ENCODE measurements around the gene ASMTL.
A peak's percentile ranks its signal among the peaks of the same experiment; 100 is the strongest.
"Not testable (repeated sequence)": the region's sequence is repeated elsewhere in the genome, so short reads cannot be mapped to it uniquely, and the experiment has no call there.

ASMTL gene

DNA sequence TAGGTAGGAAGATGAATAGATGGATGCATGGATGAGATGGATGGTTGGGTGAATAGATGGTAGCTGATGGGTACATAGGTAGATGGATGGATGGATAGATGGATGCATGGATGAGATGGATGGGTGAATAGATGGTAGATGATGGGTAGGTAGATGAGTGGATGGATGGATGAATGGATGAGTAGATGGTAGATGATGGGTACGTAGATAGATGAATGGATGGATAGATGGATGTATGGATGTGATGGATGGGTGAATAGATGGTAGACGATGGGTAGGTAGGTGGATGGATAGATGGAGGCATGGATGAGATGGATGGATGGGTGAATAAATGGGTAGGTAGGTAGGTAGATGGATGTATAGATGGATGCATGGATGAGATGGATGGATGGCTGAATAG lies 46.9 kb downstream of the ASMTL start:
- DNase-seq (ENCODE audit: low read depth in 2 of 2): not testable (repeated sequence)

- DNase-seq (ENCODE audit: low read depth in 2 of 2): not testable (repeated sequence)
These were observed 48.8 kb downstream of the ASMTL start for GRCh38 chrX:1403867-1404266.

- no peak for DNase-seq (ENCODE audit: low read depth in 2 of 2)
These were observed 49.5 kb downstream of the ASMTL start for GRCh38 chrX:1403228-1403627.

DNA sequence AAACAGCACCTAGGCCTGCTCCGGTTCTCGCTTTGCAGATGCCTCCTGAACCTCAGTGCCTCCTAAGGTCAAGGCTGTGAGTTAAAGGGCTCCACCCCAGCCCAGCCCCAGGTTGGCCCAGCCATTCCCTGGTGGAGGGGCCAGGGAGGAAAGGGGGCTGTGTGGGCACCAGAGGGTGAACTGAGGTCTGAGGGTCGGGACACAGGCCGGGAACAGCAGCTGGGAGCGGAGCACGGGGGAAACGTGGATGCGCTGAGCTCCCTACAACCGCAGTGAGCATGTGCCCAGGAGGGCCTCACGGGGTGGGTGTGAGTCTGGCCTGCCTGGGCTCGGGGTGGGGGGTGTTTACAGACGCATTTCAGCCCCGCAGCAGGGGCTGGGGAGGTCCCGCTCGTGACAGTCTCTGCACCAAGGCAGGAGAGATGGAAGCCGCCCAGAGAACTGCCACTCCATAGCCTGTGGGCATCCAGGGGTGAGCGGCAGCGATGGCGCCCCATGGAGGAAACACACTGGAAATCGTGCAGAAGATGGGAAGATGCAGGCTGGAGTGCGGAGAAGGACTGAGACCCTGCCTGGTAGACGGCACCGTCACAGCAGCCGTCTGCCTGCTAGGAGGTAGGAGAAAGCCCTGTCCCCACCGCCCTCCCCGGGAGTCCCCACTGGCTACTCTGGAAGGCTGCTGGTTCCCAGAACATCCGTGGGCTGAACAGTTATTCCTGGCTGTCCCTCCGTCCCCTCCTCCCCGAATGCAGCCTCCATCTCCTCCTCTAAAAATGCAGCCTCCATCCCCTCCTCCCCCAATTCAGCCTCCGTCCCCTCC lies 50.9 kb downstream of the ASMTL start:
- DNase-seq (ENCODE audit: low read depth in 2 of 2): no peak

GRCh38 chrX:1400742-1401471 lies 51.8 kb downstream of the ASMTL start:
- DNase-seq (ENCODE audit: low read depth in 2 of 2): no peak

DNA sequence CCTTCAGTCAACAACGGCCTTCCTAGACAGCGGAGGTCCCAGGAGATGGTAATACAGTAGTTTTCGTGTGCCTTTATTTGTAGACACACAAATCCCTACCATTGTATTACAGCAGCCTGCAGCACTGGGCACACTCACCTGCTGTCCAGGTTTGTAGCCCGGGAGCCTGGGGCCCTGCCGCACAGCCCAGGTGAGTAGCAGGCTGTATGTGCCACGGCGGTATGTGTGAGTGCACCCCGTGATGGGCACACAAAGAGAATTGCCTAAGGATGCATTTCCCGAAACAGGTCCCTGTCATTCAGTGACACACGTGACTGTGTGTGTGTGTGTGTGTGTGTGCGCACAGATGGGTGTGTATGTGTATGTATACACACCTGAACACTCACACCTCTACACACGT lies 52.7 kb downstream of the ASMTL start:
- DNase-seq (ENCODE audit: low read depth in 2 of 2): no peak

DNA sequence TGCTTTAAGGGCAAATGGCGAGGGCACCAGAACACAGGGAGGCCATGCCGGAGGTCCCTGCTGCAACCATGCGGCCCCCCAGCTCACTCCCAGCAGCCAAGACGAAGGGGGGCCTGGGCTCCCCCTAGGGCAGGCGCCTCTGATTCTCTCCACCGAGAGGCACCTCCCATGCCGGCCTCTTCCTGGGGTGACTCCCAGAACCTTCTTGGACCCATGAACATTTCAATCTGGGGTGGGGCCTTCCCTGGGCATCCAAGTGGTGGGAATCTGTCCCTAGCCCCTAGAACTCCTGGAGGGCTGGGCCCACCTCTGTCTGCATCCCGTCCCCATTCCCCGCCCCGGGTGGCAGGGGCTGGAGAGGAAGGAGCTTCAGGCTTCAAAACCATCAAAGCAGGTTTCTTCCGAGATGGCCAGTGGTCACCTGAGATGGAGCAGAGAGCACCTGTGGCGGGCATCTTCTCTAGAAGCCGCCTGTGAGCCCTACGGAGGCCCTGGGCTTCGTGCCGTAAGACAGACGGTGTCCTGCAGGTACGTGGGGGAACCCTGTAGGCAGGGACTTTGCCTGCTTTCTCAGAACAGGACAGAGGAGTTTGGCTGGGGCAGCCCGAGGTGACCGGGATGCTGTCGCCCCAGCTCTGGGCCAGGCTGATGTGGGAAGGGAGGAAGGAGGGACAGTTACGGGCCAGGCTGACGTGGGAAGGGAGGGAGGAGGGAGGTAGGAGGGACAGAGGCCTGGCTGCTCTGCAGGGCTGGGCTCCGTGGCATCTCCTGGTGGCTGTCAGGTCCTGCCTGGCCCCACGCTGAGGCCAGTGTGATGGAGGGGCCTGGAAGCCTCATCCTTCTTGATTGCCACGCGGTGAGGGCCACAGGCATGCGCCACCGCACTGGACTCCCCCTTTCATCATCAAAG lies 54.0 kb downstream of the ASMTL start:
- DNase-seq (ENCODE audit: low read depth in 2 of 2): no peak

DNA sequence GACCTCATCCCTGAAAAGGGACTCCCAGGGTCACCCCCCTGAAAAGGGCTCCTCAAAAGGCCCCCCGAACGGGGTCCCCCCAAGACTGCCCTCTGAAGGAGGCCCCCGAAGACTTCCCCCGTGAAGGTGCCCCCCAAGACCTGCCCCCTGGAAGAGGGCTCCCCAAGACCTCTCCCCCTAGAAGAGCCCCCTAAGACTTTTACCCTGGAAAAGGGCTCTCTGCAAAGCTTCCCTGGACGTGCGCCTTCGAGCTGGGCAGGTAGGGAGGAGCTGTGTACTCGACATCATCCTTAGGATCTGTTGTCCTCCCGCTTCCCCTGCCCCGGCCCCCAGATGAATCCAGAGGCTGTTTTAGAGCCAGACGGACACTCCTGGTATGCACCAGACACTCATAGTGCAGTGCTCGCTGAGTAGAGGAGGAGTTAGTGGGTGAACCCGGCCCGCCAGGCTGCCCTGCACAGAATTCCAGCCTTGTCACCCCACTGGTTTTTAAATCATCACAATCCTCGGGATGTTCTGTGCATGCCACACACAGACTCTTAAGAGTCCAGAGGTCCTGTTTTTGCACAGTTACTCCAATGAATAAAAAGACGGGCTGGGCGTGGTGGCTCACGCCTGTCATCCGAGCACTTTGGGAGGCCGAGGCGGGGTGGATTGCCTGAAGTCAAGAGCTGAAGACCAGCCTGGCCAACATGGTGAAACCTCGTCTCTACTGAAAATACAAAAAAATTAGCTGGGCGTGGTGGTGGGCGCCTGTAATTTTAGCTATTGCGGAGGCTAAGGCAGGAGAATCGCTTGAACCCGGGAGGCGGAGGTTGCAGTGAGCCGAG lies 55.1 kb downstream of the ASMTL start:
- DNase-seq (ENCODE audit: low read depth in 2 of 2): no peak

DNA sequence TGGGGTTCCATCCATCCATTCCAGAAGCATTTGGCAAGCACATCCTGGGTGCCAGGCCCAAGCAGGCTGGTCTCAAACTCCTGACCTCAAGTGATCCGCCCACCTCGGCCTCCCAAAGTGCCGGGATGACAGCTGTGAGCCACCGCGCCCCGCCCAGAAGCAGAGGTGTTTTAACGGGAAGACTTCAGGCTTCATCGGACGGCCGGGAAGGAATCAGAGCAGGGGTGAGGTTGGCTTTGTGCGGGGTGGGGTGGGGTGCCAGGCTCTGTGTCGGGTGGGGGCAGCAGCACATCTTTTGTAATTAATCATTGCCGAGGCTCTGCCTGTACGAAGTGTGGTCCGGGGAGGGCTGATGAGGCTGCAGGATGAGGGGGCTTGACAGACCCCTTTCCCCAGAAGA lies 55.7 kb downstream of the ASMTL start:
- DNase-seq (ENCODE audit: low read depth in 2 of 2): no peak

GRCh38 chrX:1395646-1396216 lies 57.0 kb downstream of the ASMTL start:
- no peak for DNase-seq (ENCODE audit: low read depth in 2 of 2)

DNA sequence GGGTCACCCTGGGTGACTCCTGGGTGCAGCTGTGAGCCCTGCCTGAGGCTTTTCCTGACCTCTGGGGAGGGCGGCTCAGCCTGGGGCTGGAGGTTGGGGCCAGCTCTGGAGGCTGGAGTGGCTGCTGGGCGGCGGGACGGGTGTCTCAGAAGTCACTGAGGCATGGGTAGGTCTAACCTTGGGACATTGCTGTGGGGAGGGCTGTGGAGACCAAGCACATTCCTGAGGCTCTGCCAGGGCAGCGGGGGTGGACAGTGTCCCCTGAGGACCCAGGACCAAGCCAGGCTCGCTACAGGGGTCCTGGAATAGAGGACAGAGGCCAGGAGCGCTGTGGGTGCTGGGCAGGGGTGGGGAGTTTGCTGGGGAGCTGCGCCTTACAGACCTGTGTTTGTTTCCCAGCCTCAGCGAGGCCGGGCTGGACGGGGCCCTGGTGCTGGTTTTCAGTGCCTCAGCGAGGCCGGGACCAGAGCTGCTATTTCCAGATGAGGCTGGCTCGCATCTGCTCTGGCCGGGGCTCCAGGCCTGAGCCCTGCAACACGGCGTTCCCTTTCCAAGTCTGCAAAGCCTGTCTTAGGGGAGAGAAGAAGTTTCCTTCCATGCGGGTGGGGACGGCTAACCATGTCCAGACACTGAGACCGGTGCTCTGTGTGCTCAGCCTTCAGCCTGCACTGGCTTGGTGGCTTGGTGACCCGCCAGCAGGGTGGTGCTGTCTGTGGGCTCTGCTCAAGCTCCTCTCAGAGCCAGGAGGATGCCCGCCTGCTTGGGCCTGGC lies 57.8 kb downstream of the ASMTL start:
- no peak for DNase-seq (ENCODE audit: low read depth in 2 of 2)

- DNase-seq (ENCODE audit: low read depth in 2 of 2): no peak
These were observed 58.7 kb downstream of the ASMTL start for GRCh38 chrX:1393871-1394615.

DNA sequence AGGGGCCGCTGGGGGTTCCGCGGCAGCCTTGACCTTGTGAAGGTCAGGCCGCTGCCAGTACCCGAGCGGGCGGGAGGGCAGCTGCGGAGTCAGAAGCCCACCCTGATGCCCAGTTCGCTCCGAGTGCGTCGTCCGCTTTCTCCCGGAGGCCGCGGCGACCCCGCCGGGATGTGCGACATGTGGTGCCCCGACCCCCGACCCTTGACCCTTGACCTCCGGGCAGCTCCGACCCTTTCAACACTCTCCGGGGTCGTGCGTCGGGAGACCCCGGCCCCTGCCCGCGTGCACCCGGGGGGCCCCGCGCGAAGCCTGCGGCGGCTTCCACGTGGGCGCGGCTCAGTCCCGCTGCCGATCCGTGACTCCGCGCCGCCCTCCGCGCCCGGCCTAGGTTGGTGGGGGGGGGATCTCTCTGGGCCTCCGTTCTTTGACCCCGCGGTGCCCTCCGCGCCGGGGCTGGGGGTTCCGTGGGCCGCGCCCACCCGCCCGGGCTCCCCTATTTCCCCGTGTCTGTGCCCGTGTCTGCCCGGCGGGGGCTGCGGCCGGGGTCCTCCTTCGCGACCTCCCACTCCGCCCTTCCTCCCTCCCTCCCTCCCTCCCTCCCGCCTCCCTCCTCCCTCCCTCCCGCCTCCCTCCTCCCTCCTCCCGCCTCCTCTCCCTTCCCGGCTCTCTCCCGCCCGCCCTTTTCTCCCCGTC lies 60.2 kb downstream of the ASMTL start:
- DNase-seq (ENCODE audit: low read depth in 2 of 2): peak in 1 of 2 experiments; percentile 42

DNA sequence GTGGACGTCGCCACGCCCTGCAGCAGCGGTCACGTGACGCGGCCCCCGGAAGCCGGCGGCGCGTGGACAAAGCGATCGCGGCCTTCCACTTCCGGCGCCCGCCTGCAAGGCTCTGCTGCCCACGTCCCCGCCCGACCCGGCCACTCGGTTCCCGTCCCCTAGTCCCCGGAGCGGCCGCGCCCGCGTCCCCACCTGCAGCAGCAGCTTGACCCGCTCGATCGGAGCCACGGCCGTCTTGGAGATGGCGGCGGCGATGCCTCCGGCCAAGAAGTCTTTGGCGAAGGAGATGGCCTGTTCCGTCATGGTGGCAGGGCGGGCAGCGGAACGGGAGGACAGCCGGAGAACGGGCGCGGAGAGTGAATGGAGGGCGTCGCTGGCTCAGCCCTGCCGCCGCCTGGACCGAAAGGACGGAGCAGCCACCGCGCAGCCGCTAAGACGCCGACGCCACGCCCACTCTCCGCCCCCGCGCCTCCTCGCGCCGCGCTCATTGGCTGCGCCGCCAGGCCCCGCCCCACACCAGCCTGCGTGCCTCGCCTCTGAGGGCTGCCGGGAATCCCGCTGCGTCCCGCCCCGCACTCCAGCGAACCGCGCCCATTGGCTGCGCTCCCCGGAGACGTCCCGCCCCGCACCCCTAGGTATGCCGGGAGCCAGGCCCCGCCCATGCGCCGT lies 60.9 kb downstream of the ASMTL start, which contains the start of gene SLC25A6:
SLC25A6 (minus strand) TSS at position 407 of the 669 bp plus-strand sequence; CDS start at position 303, 104 bp downstream.
- peak; percentile 99 to 100 for DNase-seq (ENCODE audit: low read depth in 2 of 2)

DNA sequence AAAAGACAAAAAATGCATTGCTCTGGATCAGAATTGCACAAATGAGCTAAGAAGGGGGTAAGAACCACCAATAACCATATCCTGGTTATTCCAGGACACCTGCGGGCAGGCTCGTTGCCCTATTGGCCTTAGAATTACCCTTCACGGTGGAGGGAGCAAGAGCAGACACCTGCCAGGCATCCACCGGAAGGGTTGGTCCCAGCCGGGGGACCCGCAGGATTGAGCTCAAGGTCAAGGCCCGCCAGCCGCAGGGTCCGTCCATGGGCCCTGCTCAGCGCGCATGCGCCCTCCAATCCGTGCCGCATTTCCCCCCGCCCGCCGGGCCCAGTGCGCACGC lies 61.4 kb downstream of the ASMTL start:
- DNase-seq (ENCODE audit: low read depth in 2 of 2): peak; percentile 84 to 92

GRCh38 chrX:1390621-1391369 lies 61.9 kb downstream of the ASMTL start:
- DNase-seq (ENCODE audit: low read depth in 2 of 2): no peak

GRCh38 chrX:1389993-1390285 lies 62.8 kb downstream of the ASMTL start:
- DNase-seq (ENCODE audit: low read depth in 2 of 2): no peak

Data from stimulated activated CD4-positive, alpha-beta T cell treated with anti-CD3 and anti-CD28 coated beads, Interleukin-12 subunit alpha, Interleukin-12 subunit beta, amount 100 ng/mL, for 24 hours (primary cell).